WTC11 (cell line): ENCODE results near the gene ROBO2. TPM values are rescaled to one million over a fixed set of nuclear protein-coding genes. Genes with fewer than 3 reads are reported as not detected.
A peak's percentile ranks its signal among the peaks of the same experiment; 100 is the strongest.

Source experiments
- ATAC-seq: fragments of 200-7000 bp; cut with Tn5 transposase; 2 replicates; pipeline ENCODE4 v1.10.0; 2021; ENCODE audit warnings: mild to moderate bottlenecking, moderate library complexity
- CTCF ChIA-PET: fragments of 300-600 bp; sonication (Branson Sonifier 250); formaldehyde crosslinking; loops from one replicate; lab custom pipeline; 2021; ENCODE audit warnings: antibody characterized with exemption; lab: Charles Lee
- POLR2A ChIA-PET: fragments of 350-600 bp; sonication (Branson Sonifier 250); formaldehyde crosslinking; loops from one replicate; lab custom pipeline; 2021; ENCODE audit warnings: antibody characterized with exemption; lab: Charles Lee
- DNase-seq: peaks from one replicate; pipeline ENCODE4 v3.0.0; 2021; ENCODE audit warnings: low spot score
- H3K27ac Mint-ChIP-seq: 2 replicates; pipeline ENCODE4 v1.8.0; 2021; ENCODE audit warnings: mixed read lengths
- H3K27me3 Mint-ChIP-seq: 2 replicates; pipeline ENCODE4 v1.8.0; 2021; ENCODE audit warnings: low read depth, mild to moderate bottlenecking, moderate library complexity, mixed read lengths
- H3K36me3 Mint-ChIP-seq: 2 replicates; pipeline ENCODE4 v1.8.0; 2021; ENCODE audit warnings: mixed read lengths
- H3K4me1 Mint-ChIP-seq: 2 replicates; pipeline ENCODE4 v1.8.0; 2022; ENCODE audit warnings: mixed read lengths
- H3K4me3 Mint-ChIP-seq: 2 replicates; pipeline ENCODE4 v1.8.0; 2021; ENCODE audit warnings: mild to moderate bottlenecking, moderate library complexity, mixed read lengths
- H3K9me3 Mint-ChIP-seq: 2 replicates; pipeline ENCODE4 v1.8.0; 2021; ENCODE audit warnings: mixed read lengths
- ATF1 ChIP-seq: sonication (generic); formaldehyde crosslinking; IDR thresholded peaks from 2 replicates; pipeline ENCODE4 v1.8.1; 2023; ENCODE audit warnings: mild to moderate bottlenecking, moderate library complexity, missing genetic modification reagents
- ETV6 ChIP-seq: sonication (generic); formaldehyde crosslinking; IDR thresholded peaks from 2 replicates; pipeline ENCODE4 v1.8.1; 2022; ENCODE audit warnings: mild to moderate bottlenecking, missing genetic modification reagents
- FOXP1 ChIP-seq: sonication (generic); formaldehyde crosslinking; IDR thresholded peaks from 2 replicates; pipeline ENCODE4 v1.8.0; 2022; ENCODE audit warnings: missing genetic modification reagents, mild to moderate bottlenecking, moderate library complexity, borderline replicate concordance
- HMGA2 ChIP-seq: fragments of 250-450 bp; sonication (Bioruptor Pico); IDR thresholded peaks from 2 replicates; pipeline ENCODE4 v1.4.0; 2021; ENCODE audit warnings: mild to moderate bottlenecking, moderate library complexity
- JUN ChIP-seq: sonication (generic); formaldehyde crosslinking; IDR thresholded peaks from 2 replicates; pipeline ENCODE4 v1.8.0; 2023; ENCODE audit warnings: mild to moderate bottlenecking, missing genetic modification reagents
- MXD4 ChIP-seq: fragments of 250-450 bp; sonication (Bioruptor Pico); IDR thresholded peaks from 2 replicates; pipeline ENCODE4 v1.8.0; 2021; ENCODE audit warnings: mild to moderate bottlenecking, moderate library complexity, borderline replicate concordance
- NFYB ChIP-seq: sonication (generic); formaldehyde crosslinking; conservative IDR thresholded peaks from 2 replicates; pipeline ENCODE4 v1.8.0; 2022; ENCODE audit warnings: low read depth, missing genetic modification reagents
- NR1H2 ChIP-seq: sonication (generic); formaldehyde crosslinking; IDR thresholded peaks from 2 replicates; pipeline ENCODE4 v1.9.0; 2021; ENCODE audit warnings: mild to moderate bottlenecking, moderate library complexity, missing genetic modification reagents
- NR2C2 ChIP-seq: sonication (generic); formaldehyde crosslinking; IDR thresholded peaks from 2 replicates; pipeline ENCODE4 v1.8.0; 2022; ENCODE audit warnings: mild to moderate bottlenecking, missing genetic modification reagents
- OVOL2 ChIP-seq: fragments of 250-450 bp; sonication (Bioruptor Pico); IDR thresholded peaks from 2 replicates; pipeline ENCODE4 v1.9.0; 2021; ENCODE audit warnings: mild to moderate bottlenecking, borderline replicate concordance
- PRRX2 ChIP-seq: fragments of 250-450 bp; sonication (Bioruptor Pico); IDR thresholded peaks from 2 replicates; pipeline ENCODE4 v1.8.0; 2021; ENCODE audit warnings: mild to moderate bottlenecking
- RELA ChIP-seq: sonication (generic); formaldehyde crosslinking; IDR thresholded peaks from 2 replicates; pipeline ENCODE4 v1.8.1; 2022; ENCODE audit warnings: missing genetic modification reagents, mild to moderate bottlenecking, borderline replicate concordance
- SMAD4 ChIP-seq: sonication (generic); formaldehyde crosslinking; IDR thresholded peaks from 2 replicates; pipeline ENCODE4 v1.8.0; 2022; ENCODE audit warnings: mild to moderate bottlenecking, missing genetic modification reagents
- TEAD1 ChIP-seq: sonication (generic); formaldehyde crosslinking; IDR thresholded peaks from 2 replicates; pipeline ENCODE4 v1.8.0; 2022; ENCODE audit warnings: mild to moderate bottlenecking, missing genetic modification reagents
- USF1 ChIP-seq: sonication (generic); formaldehyde crosslinking; IDR thresholded peaks from 2 replicates; pipeline ENCODE4 v1.8.0; 2022; ENCODE audit warnings: mild to moderate bottlenecking, missing genetic modification reagents
- ZNF121 ChIP-seq: sonication (generic); formaldehyde crosslinking; IDR thresholded peaks from 2 replicates; pipeline ENCODE4 v1.8.0; 2023; ENCODE audit warnings: missing genetic modification reagents
- ZNF138 ChIP-seq: sonication (generic); formaldehyde crosslinking; conservative IDR thresholded peaks from 2 replicates; pipeline ENCODE4 v1.8.1; 2022; ENCODE audit warnings: mild to moderate bottlenecking, moderate library complexity, missing genetic modification reagents
- ZNF263 ChIP-seq: sonication (generic); formaldehyde crosslinking; IDR thresholded peaks from 2 replicates; pipeline ENCODE4 v1.8.1; 2022; ENCODE audit warnings: low read depth, mild to moderate bottlenecking, moderate library complexity, missing genetic modification reagents
- total RNA-seq: library from RNA; stranded (reverse); gene quantifications from 3 replicates; pipeline ENCODE4 v1.2.3, GENCODE V29; 2021
- TF ChIP-seq, protein P1 (sequence below): fragments of 200-600 bp; IDR thresholded peaks from 2 replicates; pipeline ENCODE4 v1.8.0; 2022; ENCODE audit warnings: antibody characterized with exemption
- TF ChIP-seq, protein P2 (sequence below): sonication (generic); formaldehyde crosslinking; conservative IDR thresholded peaks from 2 replicates; pipeline ENCODE4 v1.8.1; 2022; ENCODE audit warnings: mild to moderate bottlenecking, missing genetic modification reagents
- TF ChIP-seq, protein P3 (sequence below): fragments of 250-450 bp; sonication (Bioruptor Pico); IDR thresholded peaks from 2 replicates; pipeline ENCODE4 v1.9.0; 2021; ENCODE audit warnings: mild to moderate bottlenecking
- TF ChIP-seq, protein P4 (sequence below): fragments of 250-450 bp; sonication (Bioruptor Pico); IDR thresholded peaks from 2 replicates; pipeline ENCODE4 v1.9.0; 2021; ENCODE audit warnings: mild to moderate bottlenecking, borderline replicate concordance
- TF ChIP-seq, protein P5 (sequence below): sonication (generic); formaldehyde crosslinking; IDR thresholded peaks from 2 replicates; pipeline ENCODE4 v1.8.1; 2023; ENCODE audit warnings: mild to moderate bottlenecking, missing genetic modification reagents, borderline replicate concordance

The ROBO2 gene
- total RNA-seq, 1 experiment from 2014 or later: 11.7 TPM

GRCh38 chr3:77684115-77684514, 644.2 kb downstream of the ROBO2 start:
- DNase-seq (no peak), ATAC-seq (no peak)
- H3K27me3 Mint-ChIP-seq: no peaks in the 10 kb centered on the region
- no peak for TF ChIP-seq NR1H2 (CRISPR knock-in tag)
- peak; percentile 92; the same call in 1 of the 2 replicates for TF ChIP-seq HMGA2 (CRISPR knock-in tag)
- no peak for TF ChIP-seq NFYB (CRISPR knock-in tag)
- TF ChIP-seq ZNF121 (CRISPR knock-in tag): no peak
- TF ChIP-seq PRRX2 (CRISPR knock-in tag): no peak
- CTCF ChIA-PET: no interaction called here
- peaks cover 29% of the 10 kb centered on the region for H3K9me3 Mint-ChIP-seq
- H3K4me1 Mint-ChIP-seq: peaks cover 42% of the 10 kb centered on the region
- H3K36me3 Mint-ChIP-seq: peaks cover 29% of the 10 kb centered on the region
- H3K4me3 Mint-ChIP-seq: no peak overlapping the region
- POLR2A ChIA-PET: no interaction called here
- H3K27ac Mint-ChIP-seq: no peak overlapping the region

- no peak overlapping the region for H3K4me3 Mint-ChIP-seq
- POLR2A ChIA-PET: no interaction called here
- CTCF ChIA-PET: no interaction called here
- no peaks in the 10 kb centered on the region for H3K27me3 Mint-ChIP-seq
- peaks cover 53% of the 10 kb centered on the region for H3K4me1 Mint-ChIP-seq
- 0 out of 2 replicates have a peak, but pooled peaks have one; percentile 27 for ATAC-seq
- peak overlapping the region; percentile 50 for H3K27ac Mint-ChIP-seq
- H3K36me3 Mint-ChIP-seq: peaks cover 27% of the 10 kb centered on the region
- H3K9me3 Mint-ChIP-seq: peaks cover 26% of the 10 kb centered on the region
- TF ChIP-seq, protein P1, sequence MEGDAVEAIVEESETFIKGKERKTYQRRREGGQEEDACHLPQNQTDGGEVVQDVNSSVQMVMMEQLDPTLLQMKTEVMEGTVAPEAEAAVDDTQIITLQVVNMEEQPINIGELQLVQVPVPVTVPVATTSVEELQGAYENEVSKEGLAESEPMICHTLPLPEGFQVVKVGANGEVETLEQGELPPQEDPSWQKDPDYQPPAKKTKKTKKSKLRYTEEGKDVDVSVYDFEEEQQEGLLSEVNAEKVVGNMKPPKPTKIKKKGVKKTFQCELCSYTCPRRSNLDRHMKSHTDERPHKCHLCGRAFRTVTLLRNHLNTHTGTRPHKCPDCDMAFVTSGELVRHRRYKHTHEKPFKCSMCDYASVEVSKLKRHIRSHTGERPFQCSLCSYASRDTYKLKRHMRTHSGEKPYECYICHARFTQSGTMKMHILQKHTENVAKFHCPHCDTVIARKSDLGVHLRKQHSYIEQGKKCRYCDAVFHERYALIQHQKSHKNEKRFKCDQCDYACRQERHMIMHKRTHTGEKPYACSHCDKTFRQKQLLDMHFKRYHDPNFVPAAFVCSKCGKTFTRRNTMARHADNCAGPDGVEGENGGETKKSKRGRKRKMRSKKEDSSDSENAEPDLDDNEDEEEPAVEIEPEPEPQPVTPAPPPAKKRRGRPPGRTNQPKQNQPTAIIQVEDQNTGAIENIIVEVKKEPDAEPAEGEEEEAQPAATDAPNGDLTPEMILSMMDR: no peak
- TF ChIP-seq, protein P2, sequence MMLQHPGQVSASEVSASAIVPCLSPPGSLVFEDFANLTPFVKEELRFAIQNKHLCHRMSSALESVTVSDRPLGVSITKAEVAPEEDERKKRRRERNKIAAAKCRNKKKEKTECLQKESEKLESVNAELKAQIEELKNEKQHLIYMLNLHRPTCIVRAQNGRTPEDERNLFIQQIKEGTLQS (CRISPR knock-in tag): no peak
- TF ChIP-seq OVOL2 (CRISPR knock-in tag) (no peak), RELA (CRISPR knock-in tag) (no peak), ZNF138 (no peak), ETV6 (CRISPR knock-in tag) (no peak), MXD4 (CRISPR knock-in tag) (no peak), ATF1 (CRISPR knock-in tag) (no peak), SMAD4 (no peak), USF1 (CRISPR knock-in tag) (no peak), NR2C2 (CRISPR knock-in tag) (no peak), JUN (CRISPR knock-in tag) (no peak), FOXP1 (CRISPR knock-in tag) (no peak)
- TF ChIP-seq, protein P3, sequence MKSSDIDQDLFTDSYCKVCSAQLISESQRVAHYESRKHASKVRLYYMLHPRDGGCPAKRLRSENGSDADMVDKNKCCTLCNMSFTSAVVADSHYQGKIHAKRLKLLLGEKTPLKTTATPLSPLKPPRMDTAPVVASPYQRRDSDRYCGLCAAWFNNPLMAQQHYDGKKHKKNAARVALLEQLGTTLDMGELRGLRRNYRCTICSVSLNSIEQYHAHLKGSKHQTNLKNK (CRISPR knock-in tag): no peak
- no peak for DNase-seq
Measured at GRCh38 chr3:77685713-77686112, 645.8 kb downstream of the ROBO2 start.

GRCh38 chr3:77686560-77686959, 646.7 kb downstream of the ROBO2 start:
- POLR2A ChIA-PET: no interaction called here
- H3K9me3 Mint-ChIP-seq: peaks cover 26% of the 10 kb centered on the region
- no peaks in the 10 kb centered on the region for H3K27me3 Mint-ChIP-seq
- ATAC-seq: peak; percentile 87
- CTCF ChIA-PET: interaction anchor here (0.9 to 2.2 kb wide), 3 partner anchors 146 to 366 kb away, joined by 3 to 8 read pairs (median 3); no protein-coding TSS in a partner anchor
- peak overlapping the region; percentile 94 for H3K27ac Mint-ChIP-seq
- H3K36me3 Mint-ChIP-seq: peaks cover 23% of the 10 kb centered on the region
- peak; percentile 17 for DNase-seq
- H3K4me3 Mint-ChIP-seq: no peak overlapping the region
- peaks cover 53% of the 10 kb centered on the region for H3K4me1 Mint-ChIP-seq
- TF ChIP-seq, protein P4, sequence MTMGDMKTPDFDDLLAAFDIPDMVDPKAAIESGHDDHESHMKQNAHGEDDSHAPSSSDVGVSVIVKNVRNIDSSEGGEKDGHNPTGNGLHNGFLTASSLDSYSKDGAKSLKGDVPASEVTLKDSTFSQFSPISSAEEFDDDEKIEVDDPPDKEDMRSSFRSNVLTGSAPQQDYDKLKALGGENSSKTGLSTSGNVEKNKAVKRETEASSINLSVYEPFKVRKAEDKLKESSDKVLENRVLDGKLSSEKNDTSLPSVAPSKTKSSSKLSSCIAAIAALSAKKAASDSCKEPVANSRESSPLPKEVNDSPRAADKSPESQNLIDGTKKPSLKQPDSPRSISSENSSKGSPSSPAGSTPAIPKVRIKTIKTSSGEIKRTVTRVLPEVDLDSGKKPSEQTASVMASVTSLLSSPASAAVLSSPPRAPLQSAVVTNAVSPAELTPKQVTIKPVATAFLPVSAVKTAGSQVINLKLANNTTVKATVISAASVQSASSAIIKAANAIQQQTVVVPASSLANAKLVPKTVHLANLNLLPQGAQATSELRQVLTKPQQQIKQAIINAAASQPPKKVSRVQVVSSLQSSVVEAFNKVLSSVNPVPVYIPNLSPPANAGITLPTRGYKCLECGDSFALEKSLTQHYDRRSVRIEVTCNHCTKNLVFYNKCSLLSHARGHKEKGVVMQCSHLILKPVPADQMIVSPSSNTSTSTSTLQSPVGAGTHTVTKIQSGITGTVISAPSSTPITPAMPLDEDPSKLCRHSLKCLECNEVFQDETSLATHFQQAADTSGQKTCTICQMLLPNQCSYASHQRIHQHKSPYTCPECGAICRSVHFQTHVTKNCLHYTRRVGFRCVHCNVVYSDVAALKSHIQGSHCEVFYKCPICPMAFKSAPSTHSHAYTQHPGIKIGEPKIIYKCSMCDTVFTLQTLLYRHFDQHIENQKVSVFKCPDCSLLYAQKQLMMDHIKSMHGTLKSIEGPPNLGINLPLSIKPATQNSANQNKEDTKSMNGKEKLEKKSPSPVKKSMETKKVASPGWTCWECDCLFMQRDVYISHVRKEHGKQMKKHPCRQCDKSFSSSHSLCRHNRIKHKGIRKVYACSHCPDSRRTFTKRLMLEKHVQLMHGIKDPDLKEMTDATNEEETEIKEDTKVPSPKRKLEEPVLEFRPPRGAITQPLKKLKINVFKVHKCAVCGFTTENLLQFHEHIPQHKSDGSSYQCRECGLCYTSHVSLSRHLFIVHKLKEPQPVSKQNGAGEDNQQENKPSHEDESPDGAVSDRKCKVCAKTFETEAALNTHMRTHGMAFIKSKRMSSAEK (CRISPR knock-in tag): no peak
- TF ChIP-seq, protein P5, sequence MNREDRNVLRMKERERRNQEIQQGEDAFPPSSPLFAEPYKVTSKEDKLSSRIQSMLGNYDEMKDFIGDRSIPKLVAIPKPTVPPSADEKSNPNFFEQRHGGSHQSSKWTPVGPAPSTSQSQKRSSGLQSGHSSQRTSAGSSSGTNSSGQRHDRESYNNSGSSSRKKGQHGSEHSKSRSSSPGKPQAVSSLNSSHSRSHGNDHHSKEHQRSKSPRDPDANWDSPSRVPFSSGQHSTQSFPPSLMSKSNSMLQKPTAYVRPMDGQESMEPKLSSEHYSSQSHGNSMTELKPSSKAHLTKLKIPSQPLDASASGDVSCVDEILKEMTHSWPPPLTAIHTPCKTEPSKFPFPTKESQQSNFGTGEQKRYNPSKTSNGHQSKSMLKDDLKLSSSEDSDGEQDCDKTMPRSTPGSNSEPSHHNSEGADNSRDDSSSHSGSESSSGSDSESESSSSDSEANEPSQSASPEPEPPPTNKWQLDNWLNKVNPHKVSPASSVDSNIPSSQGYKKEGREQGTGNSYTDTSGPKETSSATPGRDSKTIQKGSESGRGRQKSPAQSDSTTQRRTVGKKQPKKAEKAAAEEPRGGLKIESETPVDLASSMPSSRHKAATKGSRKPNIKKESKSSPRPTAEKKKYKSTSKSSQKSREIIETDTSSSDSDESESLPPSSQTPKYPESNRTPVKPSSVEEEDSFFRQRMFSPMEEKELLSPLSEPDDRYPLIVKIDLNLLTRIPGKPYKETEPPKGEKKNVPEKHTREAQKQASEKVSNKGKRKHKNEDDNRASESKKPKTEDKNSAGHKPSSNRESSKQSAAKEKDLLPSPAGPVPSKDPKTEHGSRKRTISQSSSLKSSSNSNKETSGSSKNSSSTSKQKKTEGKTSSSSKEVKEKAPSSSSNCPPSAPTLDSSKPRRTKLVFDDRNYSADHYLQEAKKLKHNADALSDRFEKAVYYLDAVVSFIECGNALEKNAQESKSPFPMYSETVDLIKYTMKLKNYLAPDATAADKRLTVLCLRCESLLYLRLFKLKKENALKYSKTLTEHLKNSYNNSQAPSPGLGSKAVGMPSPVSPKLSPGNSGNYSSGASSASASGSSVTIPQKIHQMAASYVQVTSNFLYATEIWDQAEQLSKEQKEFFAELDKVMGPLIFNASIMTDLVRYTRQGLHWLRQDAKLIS: no peak
- TF ChIP-seq ZNF263 (no peak), TEAD1 (CRISPR knock-in tag) (peak; percentile 65; the same call in 1 of the 2 replicates)
